ENCODE data around the gene ZAR1L. TPM values are rescaled to one million over a fixed set of nuclear protein-coding genes. Genes with fewer than 3 reads are reported as not detected.

The ZAR1L gene
- total RNA-seq, 2 donors from 2014 or later = not detected

- H3K27me3 ChIP-seq (replicated peaks; ENCODE audit: insufficient read depth) = no peaks in the 10 kb centered on the region
- peaks cover 6 to 31% of the 10 kb centered on the region in 2 donors for H3K4me1 ChIP-seq (ENCODE audit: control insufficient read depth in 1 of 2, low read depth in 2 of 2)
- H3K27ac ChIP-seq = no peak overlapping the region
- no peak for DNase-seq (ENCODE audit: low spot score)
- no peak overlapping the region for H3K4me3 ChIP-seq
- H3K9me3 ChIP-seq = no peaks in the 10 kb centered on the region
- peaks cover 40% of the 10 kb centered on the region for H3K36me3 ChIP-seq
- ATAC-seq (ENCODE audit: insufficient number of reproducible peaks, low FRiP score, low read depth) = no peak
- no peak for TF ChIP-seq CTCF (IDR thresholded peaks at IDR 0.05)
Observed at GRCh38 chr13:32265726-32266125, 49.4 kb downstream of the ZAR1L start.

- peaks cover 8 to 44% of the 10 kb centered on the region in 2 donors for H3K4me1 ChIP-seq (ENCODE audit: control insufficient read depth in 1 of 2, low read depth in 2 of 2)
- no peak overlapping the region for H3K4me3 ChIP-seq
- ATAC-seq (ENCODE audit: insufficient number of reproducible peaks, low FRiP score, low read depth) = no peak
- DNase-seq (ENCODE audit: low spot score) = no peak
- H3K36me3 ChIP-seq = peaks cover 33% of the 10 kb centered on the region
- H3K27me3 ChIP-seq (replicated peaks; ENCODE audit: insufficient read depth) = no peaks in the 10 kb centered on the region
- H3K9me3 ChIP-seq = no peaks in the 10 kb centered on the region
- no peak for TF ChIP-seq CTCF (IDR thresholded peaks at IDR 0.05)
- no peak overlapping the region for H3K27ac ChIP-seq
Observed at GRCh38 chr13:32264407-32264806, 50.8 kb downstream of the ZAR1L start.

GRCh38 chr13:32262619-32263018 lies 52.5 kb downstream of the ZAR1L start:
- Histone ChIP-seq H3K4me1 (ENCODE audit: control insufficient read depth in 1 of 2, low read depth in 2 of 2) (peaks cover 10 to 62% of the 10 kb centered on the region in 2 donors), H3K27me3 (replicated peaks; ENCODE audit: insufficient read depth) (no peaks in the 10 kb centered on the region), H3K9me3 (no peaks in the 10 kb centered on the region), H3K36me3 (peaks cover 28% of the 10 kb centered on the region), H3K27ac (peak overlapping the region in 1 of 2 donors; percentile 14), H3K4me3 (no peak overlapping the region)
- DNase-seq (ENCODE audit: low spot score) (no peak), ATAC-seq (ENCODE audit: insufficient number of reproducible peaks, low FRiP score, low read depth) (no peak)
- no peak for TF ChIP-seq CTCF (IDR thresholded peaks at IDR 0.05)

GRCh38 chr13:32262165-32262564 lies 53.0 kb downstream of the ZAR1L start:
- H3K27ac ChIP-seq = peak overlapping the region; percentile 14 to 62
- H3K4me3 ChIP-seq = no peak overlapping the region
- H3K4me1 ChIP-seq (ENCODE audit: control insufficient read depth in 1 of 2, low read depth in 2 of 2) = peaks cover 10 to 66% of the 10 kb centered on the region in 2 donors
- H3K36me3 ChIP-seq = peaks cover 23% of the 10 kb centered on the region
- TF ChIP-seq CTCF (IDR thresholded peaks at IDR 0.05) = no peak
- no peaks in the 10 kb centered on the region for H3K27me3 ChIP-seq (replicated peaks; ENCODE audit: insufficient read depth)
- ATAC-seq (ENCODE audit: insufficient number of reproducible peaks, low FRiP score, low read depth) (no peak), DNase-seq (ENCODE audit: low spot score) (no peak)
- no peaks in the 10 kb centered on the region for H3K9me3 ChIP-seq

- peak overlapping the region; percentile 43 to 62 for H3K27ac ChIP-seq
- H3K4me3 ChIP-seq = peak overlapping the region; percentile 9
- no peak for TF ChIP-seq CTCF (IDR thresholded peaks at IDR 0.05)
Observed at GRCh38 chr13:32261567-32261966, 53.6 kb downstream of the ZAR1L start.

More at GRCh38 chr13:32261567-32261966, 53.6 kb downstream of the ZAR1L start:
- Histone ChIP-seq H3K27me3 (replicated peaks; ENCODE audit: insufficient read depth) (no peaks in the 10 kb centered on the region), H3K4me1 (ENCODE audit: control insufficient read depth in 1 of 2, low read depth in 2 of 2) (peaks cover 10 to 69% of the 10 kb centered on the region in 2 donors), H3K36me3 (peaks cover 18% of the 10 kb centered on the region), H3K9me3 (no peaks in the 10 kb centered on the region)
- DNase-seq (ENCODE audit: low spot score) (peak; percentile 62), ATAC-seq (ENCODE audit: insufficient number of reproducible peaks, low FRiP score, low read depth) (peak; percentile 67)

Data from thoracic aorta (tissue), 2 donors.